ENCODE data around the gene RALGPS1. TPM values are rescaled to one million over a fixed set of nuclear protein-coding genes. Genes with fewer than 3 reads are reported as not detected.

Gene RALGPS1
- total and polyA plus RNA-seq, 2 donors (not counting 1 experiment from before 2014, with no cell fraction given), result 19.7 to 39.9 TPM

DNA sequence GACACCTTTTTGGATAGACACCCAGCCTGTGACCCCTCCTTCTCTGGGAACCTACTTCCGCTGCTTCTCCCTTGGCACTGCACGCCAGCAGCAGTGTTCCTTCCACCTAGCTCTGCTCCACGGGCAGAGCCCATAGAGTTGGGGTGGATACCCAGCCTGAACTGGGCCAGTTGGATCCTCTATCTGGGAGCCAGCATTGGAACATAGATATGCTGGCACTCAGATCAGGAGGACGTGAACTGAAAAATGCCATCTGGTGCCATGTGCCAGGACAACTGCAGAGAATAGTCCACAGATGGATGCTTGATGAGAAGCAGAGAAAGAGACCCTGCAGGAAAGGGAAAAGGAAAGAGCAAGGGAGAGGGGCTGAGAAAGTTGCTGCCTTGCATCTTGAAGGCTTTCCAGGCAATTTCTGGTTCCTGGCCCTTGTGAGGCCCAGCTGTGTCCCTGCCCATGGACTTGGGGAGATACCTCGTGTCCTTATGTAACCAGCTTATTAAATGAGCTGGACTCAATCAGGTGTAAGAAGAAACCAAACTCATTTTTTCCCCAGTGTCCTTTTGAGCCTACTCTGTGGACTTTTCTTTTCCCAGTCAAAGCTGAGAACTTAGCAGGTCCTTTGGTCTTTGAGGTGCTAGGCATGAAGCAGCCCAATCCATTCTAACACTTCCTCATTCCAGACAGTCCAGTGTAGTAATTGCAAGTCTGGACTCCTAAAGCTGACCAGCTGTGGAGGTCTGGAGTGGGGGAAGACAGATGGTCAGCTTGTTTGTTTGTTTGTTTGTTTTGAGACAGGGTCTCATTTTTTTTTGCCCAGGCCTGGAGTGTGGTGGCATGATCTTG is 168.8 kb downstream of the RALGPS1 start:
- H3K27ac Mint-ChIP-seq, result no peak overlapping the region
- H4K20me1 ChIP-seq (ENCODE audit: control insufficient read depth, insufficient read depth, low read length, poor library complexity, severe bottlenecking), result no peaks in the 10 kb centered on the region
- ATAC-seq (ENCODE audit: low read depth) (no peak), DNase-seq (no peak)
- no peak overlapping the region for H2AFZ ChIP-seq (ENCODE audit: insufficient read depth, low read depth, low read length, poor library complexity, severe bottlenecking)
- no peaks in the 10 kb centered on the region for H3K4me1 ChIP-seq (ENCODE audit: control insufficient read depth in 2 of 2, insufficient read depth in 2 of 2, low read length in 2 of 2)
- no peak overlapping the region for H3K4me3 ChIP-seq (ENCODE audit: control extremely low read depth in 1 of 5, extremely low read depth in 1 of 5, insufficient read depth in 1 of 5, low read depth in 2 of 5, low read length in 4 of 5)
- H3K27ac ChIP-seq (ENCODE audit: low read length in 2 of 2), result no peak overlapping the region
- peaks cover 0 to 3% of the 10 kb centered on the region in 2 experiments for H3K36me3 ChIP-seq (replicated peaks in 1 of 2; ENCODE audit: control extremely low read depth in 1 of 2, control insufficient read depth in 1 of 2, extremely low read depth in 1 of 2, insufficient read depth in 2 of 2, low read length in 1 of 2)
- no peaks in the 10 kb centered on the region for H3K9me3 ChIP-seq (ENCODE audit: control extremely low read depth in 1 of 3, control insufficient read depth in 2 of 3, insufficient read depth in 1 of 3, low read length in 2 of 3)
- no peaks in the 10 kb centered on the region for H3K79me2 ChIP-seq (ENCODE audit: control insufficient read depth, insufficient read depth, low read length)
- CTCF ChIA-PET, result no interaction called here
- no peak for TF ChIP-seq CTCF (IDR thresholded peaks at IDR 0.05)
- TF ChIP-seq EZH2 (IDR thresholded peaks at IDR 0.05; ENCODE audit: borderline replicate concordance, insufficient read depth, low read depth, low read length, poor library complexity, severe bottlenecking), result no peak
- no peak overlapping the region for H3K4me2 ChIP-seq (replicated peaks; ENCODE audit: low read depth, low read length, poor library complexity, severe bottlenecking)
- no peaks in the 10 kb centered on the region for H3K27me3 Mint-ChIP-seq
- WGBS (ENCODE audit: insufficient coverage), result 95% methylated on average over 5 of the region's 5 CpGs
- intact Hi-C loops (cut with micrococcal nuclease), result no loop called here
- H3K4me3 Mint-ChIP-seq, result no peak overlapping the region
- H3K4me1 Mint-ChIP-seq, result no peaks in the 10 kb centered on the region
- no peak overlapping the region for H3K9ac ChIP-seq (ENCODE audit: low read length)
- no peaks in the 10 kb centered on the region for H3K9me3 Mint-ChIP-seq (ENCODE audit: insufficient read depth)
- POLR2A ChIA-PET, result no interaction called here
- no peaks in the 10 kb centered on the region for H3K27me3 ChIP-seq (replicated peaks in 1 of 4; ENCODE audit: control extremely low read depth in 1 of 4, control insufficient read depth in 3 of 4, insufficient read depth in 4 of 4, low read length in 3 of 4)

Measured in B cell (primary cell).